NCI-H2029 treated with DMSO at 0.1 percent for 48 hours (cell line): ENCODE measurements around the gene AHNAK2.

Source experiments
- DNase-seq: peaks from one replicate; lab custom pipeline; 2025; lab: John Stamatoyannopoulos, UW

Gene AHNAK2

DNA sequence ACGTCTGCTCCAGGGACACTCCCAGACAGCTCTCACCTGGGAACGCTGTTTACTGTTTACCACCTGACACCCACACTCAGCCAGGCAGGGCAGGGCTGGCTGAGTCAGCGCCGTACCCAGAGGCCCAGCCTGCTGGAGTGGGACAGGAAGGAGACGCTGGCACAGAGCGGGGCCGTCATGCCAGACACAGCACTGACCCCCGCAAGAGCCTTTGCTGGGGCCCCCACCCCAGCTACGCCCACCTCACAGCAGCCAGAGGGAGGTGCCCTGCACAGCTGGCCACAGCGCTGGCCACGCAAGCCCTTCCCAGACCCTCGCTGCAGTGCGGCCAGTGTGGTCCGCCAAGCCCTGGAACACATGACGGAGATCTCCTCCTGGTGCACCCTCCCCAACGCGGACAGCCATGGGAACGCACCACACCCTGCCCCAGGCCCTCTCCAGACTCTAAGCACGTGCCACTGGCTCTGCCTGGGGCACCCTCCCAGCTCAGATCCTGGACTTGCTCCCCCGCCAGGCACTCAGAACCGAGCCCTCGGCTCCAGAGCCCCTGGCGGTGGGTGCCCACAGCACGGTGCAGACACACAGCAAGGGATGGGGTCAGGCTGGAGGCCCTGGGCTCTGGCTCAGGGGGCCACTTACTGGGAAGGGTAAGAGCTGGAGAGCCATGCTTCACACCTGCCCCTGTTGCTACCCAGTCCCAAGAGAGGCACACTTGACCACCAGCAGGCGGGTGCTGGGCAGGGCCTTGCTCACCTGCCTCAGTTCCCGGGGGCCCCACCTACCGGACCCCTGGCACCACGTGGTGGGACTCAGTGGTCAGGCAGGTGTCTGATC is 5.7 kb downstream of the AHNAK2 start:
- no peak for DNase-seq

- no peak for DNase-seq
Measured at GRCh38 chr14:104971447-104972240, 6.5 kb downstream of the AHNAK2 start.

- DNase-seq = no peak
Measured at GRCh38 chr14:104970231-104971068, 7.7 kb downstream of the AHNAK2 start.

DNA sequence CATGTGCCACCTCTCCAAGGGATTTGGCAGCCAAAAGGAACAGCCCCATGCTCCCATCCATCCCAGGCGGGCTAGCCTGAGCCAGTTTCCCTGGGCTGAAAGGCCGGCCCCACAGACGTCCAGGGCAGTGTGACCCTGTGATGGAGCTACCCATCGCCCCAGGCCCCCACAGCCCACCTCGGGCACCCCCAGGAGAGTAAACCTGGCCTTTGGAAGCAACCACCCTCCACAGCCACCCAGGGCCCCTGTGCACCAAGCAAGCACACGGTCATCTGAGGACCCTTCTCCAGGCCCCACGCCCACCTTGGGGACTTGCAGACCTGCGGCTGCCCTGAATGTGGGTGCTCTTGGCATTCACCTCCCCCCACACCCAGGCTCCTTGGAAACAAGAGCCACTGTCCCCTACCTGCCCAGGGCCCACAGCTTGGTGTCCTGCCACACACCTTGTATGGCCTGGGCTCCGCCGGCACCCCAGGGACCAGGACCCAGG is 8.4 kb downstream of the AHNAK2 start:
- DNase-seq = no peak

GRCh38 chr14:104968541-104969401 is 9.4 kb downstream of the AHNAK2 start:
- DNase-seq = no peak

GRCh38 chr14:104968153-104968527 is 10.0 kb downstream of the AHNAK2 start:
- no peak for DNase-seq

- DNase-seq = no peak
Measured at GRCh38 chr14:104967386-104968152, 10.6 kb downstream of the AHNAK2 start.

DNA sequence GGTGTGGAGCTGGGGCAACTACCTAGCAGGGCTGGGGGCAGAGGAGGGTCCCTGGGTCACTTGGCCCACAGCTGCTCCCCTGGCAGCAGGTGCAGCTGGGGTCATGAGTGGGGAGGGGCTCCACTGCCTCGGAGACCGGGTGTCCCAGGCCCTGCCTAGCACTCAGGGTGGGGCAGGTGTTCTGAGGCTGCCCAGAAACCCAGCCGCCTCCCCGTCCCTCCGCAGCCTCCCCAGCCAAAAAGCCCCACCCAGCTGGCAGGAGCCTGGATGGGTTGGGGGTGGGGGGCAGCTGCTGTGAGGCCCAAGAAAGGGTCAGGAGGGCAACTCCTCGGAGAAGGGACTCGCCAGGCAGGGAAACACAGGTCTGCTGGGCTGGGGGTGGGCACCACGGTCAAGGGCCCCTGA is 11.2 kb downstream of the AHNAK2 start:
- no peak for DNase-seq

DNA sequence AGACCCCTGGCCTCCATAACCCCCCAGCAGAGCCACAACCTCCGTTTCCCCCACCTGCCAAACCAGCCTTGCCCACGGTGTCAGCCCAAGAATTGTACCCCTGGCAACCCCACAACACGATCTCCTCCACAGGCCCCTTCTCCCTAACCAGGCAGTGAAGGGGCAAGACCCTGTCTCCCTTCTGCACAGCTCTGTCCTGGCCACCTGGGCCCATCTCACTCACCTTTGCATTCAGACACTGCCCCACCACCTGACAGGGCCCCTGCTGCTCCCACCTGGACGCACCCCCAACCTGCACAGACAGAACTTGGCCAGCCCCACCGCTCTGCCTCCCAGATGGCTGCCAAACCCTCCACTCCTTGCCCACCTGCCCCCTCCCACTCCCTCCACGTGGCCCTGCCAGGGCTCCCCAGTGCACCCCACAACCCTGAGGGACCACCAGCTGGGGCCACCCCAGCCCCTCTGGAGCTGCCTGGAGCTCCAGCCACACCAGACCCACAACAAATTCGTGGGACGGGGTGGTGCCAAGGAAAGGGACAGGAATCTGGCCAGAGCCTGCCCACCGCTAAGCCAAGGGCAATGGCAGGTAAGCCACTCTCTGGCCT is 11.8 kb downstream of the AHNAK2 start:
- DNase-seq = no peak

DNA sequence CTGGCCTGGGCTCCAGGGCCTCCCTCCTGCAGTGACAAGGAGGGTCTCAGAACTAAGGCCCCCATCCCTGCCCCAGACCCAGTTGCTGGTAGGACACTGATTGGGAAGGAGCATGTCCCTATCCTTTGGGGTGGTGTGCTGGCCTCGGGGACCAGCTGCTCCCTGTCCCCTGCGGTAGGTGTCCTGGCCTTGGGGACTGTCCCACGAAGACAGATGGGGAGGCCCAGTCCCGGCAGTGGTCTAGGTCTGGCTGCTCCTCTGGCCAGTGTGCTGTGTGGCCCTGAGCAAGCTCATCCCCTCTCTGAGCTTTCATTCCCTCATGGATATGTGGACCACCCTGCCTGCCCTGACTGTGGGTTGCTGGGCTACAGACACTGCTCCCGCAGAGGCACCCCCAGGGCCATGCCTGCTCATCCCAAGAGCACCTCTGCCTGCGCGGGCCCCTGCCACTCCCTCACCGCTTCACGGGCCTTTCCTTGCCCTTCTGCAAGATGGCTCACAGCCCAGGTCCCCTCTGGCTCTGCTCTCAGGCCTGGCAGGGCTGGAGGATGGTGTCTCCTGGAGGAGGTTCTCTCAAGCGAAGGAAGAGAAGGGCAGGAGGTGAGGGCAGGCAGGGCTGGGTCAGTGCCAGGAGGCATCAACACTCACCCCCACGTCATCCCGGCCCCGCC is 12.5 kb downstream of the AHNAK2 start:
- DNase-seq = no peak

DNA sequence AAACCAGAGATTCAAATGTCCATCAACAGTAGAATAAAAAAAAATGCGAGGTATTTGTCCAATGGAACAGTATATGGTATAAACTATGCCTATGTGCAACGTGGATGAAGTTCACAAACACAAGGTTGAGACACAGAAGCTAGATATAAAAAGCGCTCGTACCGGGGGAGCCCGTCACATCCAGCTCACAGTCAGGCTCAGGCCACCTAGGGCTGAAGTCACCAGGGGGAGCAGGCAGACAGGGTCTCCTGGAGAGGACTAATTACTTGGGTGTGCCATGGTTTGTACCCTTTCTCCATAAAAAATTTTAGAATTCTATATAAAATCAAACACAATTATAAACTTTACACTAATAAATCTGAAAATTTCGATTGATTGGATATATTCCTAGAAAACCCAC is 13.6 kb downstream of the AHNAK2 start:
- DNase-seq = no peak

- DNase-seq = no peak
Measured at GRCh38 chr14:104957146-104958113, 20.7 kb downstream of the AHNAK2 start.

- DNase-seq = no peak
Measured at GRCh38 chr14:104956290-104956890, 21.8 kb downstream of the AHNAK2 start.

DNA sequence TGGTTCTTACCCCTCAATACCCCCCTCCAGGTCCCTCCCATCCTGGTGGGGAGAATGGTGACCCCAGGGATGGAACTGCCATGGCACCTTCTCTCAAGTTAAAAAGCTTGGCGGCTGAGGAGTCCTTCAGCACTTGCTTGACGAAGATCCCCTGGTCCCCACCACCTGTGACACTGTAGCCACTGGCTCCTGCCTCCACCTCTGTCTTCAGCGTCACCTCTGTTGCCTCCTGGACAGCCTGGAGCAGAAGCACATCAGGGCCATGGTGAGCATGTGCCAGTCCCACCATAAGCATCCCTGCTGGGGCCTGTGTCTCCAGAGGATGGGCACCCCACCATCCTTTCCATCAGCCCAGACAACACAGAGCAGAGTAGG is 22.8 kb downstream of the AHNAK2 start:
- no peak for DNase-seq

DNA sequence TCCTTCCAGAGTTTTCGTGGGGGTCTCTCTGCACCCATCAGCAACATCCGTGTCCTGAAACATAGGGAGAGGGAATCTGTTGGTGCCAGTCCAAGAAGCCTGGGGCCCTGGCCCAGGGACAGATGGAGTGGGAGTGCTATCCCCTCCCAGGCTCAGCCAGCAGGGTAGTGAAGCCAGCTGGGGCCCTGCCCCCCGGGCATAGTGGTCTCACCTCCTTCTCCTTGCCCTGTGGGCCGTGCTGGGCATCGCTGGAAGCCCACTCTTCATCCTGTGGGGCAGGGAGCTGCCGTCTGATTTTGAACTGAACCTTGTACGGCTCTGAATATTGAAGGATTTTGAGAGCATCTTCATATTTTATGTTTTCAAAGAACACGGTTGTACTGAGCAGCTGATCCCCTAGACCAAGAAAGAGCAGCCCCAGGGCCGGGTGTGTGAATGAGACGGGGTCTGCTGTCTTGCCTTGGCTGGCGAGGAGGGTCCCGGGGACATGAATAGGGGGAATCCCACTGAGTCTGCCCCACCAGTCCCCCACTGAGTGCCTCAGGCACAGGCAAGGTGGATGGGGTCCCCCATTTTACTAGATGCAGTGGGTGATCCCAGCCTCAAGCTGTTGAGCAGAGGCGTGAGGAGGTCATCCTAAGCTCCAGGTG is 23.3 kb downstream of the AHNAK2 start:
- no peak for DNase-seq

DNA sequence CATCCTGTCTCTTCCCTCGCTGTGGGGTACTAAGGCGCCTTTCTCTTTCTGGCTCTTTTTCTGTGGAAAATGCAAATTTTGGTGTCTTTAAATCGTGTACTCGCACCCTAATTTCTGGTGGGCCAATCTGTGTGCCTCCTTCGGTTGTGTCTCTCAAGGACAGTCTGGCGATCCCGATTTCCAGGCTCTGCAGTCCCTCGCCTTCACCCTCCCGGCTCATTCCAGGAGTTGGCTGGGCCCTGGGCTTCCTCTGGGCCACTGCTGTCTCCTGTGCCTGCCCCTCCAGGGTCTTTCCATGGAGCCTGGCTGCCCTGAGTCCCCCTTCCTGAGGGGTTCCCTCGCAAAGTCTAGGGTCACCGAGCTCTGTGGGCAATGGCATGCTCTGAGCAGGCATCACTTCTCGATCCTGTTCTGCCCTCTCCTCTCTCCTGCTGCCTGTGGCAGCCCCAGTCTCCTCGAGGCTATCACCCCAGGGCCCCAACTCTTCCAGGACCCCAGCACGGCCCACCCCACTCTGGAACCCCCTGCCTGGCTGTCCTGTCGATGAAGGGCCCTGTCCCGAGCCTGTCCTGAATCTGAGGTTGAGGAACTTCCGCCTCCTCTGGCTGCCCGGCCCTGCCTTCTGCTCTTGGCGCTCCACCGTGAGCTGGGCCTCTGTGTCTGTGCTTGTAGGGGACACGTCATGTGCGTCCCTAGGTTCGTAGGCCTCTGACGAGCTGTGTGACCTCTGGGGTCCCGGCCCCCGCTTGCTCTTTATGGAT is 24.1 kb downstream of the AHNAK2 start:
- no peak for DNase-seq

DNA sequence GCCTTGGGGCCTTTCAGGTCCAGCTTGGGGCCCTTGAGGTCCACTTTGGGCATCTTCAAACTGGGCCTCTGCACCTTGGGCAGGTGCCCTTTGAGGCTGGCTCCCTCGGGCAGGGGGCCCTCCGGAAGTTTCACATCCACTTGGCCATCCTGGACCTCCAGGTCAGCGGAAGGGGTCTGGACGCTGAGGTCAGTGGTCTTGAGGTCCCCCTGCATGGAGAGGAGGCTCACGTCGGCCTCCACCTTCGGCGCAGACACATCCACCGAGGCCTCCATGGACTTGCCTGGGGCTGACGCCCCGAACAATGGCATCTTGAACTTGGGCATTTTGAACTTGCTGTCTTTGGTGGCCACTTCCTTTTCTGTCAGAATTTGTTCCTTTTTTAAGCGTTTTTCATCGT is 25.1 kb downstream of the AHNAK2 start:
- no peak for DNase-seq
